HPDE6-E6E7 (cell line): ENCODE measurements around the gene ATP2B1.
A peak's percentile ranks its signal among the peaks of the same experiment; 100 is the strongest.
"Not testable (repeated sequence)": the region's sequence is repeated elsewhere in the genome, so short reads cannot be mapped to it uniquely, and the experiment has no call there.

Experiments used
- DNase-seq: peaks from one replicate; pipeline ENCODE4 v3.0.0; 2011; ENCODE audit warnings: missing footprints; ENCODE audit errors: extremely low spot score

Gene ATP2B1

GRCh38 chr12:89712706-89713105 is 4.1 kb upstream of the ATP2B1 start:
- no peak for DNase-seq

- DNase-seq: no peak
These were observed 2.5 kb upstream of the ATP2B1 start for GRCh38 chr12:89710873-89711750.

DNA sequence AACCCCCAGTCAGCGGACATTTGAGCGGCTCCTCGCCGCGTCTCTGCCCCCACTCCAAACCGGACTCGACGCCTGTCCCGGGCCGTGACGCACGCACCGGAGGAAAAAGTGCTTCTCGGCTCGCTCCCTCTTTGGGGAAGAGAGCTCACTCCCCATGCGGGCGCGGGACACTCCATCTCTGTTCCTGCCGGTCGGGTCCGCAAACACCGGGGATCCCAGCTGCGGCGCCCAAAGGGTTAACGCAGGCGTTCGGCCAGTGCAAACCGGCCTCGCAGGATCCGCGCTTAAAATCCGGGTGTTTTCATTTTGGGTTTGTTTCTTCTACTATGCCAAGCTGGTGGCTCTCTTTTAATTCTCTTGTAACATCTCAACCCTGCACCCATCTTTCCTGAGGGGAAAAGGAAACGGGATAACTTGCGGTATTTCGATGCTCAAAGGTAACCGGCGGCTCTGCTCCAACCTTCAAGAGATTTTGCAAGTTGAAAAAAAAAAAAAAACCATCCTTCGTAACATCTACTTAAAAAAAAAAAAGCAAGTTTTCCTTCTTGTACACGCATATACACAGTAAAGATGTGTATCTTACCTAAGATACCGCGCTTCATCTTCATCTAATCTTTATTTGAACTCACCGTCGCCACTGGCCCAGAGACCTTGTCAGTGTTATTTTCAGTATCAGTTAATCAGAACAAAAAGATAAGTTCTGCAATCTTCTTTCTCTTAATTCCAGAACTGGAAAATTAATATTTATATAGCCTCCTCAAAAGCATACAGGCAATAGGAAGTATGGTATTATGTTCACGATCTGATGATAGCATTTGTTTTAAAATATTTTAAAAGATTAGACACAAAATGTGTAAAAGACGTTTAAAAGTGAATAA is 1.6 kb upstream of the ATP2B1 start:
- peak; percentile 23 for DNase-seq

GRCh38 chr12:89709157-89709994 is 738 bp upstream of the ATP2B1 start:
- peak; percentile 96 for DNase-seq

DNA sequence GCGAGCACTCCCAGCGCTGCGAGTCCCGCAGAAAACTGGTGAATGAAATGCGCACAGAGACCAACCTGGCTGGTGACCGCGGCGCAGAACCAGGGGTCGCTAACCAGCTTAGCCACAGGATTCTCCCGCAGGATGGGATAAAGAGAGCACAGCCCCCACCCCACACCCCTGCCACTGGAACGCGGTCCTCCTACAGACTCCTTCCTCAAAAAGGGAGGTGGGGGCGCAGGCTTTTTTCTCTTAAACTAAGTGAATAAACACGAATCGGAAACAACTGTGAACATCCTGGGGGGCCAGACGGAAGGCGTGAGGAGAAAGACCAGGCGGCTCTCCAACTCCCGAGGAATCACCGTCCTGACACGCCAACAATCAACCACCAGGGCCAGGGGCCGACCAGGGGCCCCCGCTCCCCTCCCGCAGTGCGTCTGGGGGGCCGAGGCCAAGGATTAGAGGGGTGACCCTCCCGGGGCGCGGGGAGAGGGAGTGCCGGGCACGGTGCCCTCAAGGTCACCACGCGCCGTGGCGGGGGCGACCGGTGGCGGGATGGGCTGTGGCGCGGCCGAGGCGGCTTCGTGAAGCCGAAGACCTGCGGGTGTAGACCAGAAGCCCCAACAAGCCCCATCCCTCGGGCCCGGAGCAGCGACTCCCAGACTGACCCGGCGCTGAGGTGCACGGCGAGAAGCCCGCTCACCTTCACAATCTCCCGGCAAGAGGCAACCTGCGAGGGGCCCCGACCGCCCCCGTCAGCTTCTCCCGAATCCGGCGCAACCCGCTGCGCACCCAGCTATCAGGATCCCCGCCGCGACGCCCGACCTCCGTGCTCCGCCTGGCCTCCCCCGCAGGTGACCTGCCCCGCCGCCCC is 704 bp downstream of the ATP2B1 start:
- peak; percentile 11 for DNase-seq

DNA sequence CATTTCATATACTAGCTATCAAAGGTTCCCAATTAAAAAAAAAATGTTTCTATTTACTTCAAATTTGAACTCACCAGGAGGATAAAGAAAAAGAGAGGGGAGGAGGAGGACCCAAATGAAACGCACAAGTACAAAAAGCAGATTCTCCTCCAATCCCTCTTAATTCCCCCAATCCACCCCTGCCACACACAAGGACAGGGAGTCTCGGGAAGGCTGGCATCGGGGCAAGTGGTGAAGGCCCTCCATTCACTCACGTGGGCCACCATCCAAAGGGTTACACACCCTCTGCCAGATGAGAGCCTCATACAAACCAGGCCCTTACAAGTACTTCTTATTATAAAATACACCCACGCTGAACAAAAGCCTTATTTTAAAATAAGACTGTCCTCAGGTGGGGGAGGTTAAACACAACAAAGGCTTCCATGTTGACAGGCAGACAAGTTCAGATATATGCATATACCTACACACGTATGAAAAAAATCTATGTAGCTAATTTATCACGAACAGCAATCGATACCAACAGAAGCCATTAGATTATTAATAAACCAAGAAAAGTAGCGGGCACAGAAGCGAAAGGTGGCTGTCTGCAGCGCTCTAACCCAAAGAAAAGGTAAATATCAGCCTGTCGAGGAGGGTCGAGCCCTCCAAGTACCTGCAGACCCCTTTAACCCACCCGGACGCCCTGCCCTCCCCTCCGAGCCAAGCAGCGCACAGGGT is 1.5 kb downstream of the ATP2B1 start:
- peak; percentile 6 for DNase-seq

DNA sequence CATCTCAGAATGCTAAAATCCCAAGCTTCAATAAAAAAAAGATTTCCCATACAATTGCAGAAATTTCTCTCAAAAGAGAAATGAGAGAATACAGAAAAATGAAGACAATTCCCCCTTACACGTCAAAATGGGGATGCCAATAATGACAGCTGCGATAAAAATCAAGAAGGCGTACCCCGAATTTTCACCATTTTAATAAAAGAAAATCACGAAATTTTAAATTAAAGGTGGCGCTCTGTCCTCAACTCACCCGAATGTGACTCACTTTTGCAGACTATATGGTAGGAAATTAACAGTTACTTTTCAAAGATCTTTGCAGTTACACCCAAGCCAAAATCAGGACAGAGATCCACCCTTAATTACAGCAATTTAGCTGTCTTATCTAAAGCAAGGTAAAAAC is 2.1 kb downstream of the ATP2B1 start:
- DNase-seq: no peak

GRCh38 chr12:89704457-89704856 is 4.2 kb downstream of the ATP2B1 start:
- no peak for DNase-seq

DNA sequence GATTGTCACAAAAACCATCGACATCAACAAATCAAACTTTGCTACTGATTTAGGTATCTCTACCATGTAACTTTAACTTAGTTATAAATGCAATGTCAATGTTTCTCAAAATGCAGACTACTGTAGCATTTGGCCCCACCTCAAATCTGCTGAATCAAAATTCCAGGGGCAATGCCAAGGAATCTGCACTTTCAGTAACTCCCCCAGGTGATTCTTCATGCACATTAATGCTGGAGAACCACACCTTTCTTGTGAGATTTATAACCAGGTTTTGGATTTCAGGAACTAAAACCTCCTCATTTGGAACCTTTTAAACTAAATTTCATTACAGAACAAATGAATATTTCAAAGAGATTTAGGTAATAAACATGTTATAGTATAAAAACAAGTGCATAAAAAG is 4.9 kb downstream of the ATP2B1 start:
- DNase-seq: no peak

- no peak for DNase-seq
These were observed 6.1 kb downstream of the ATP2B1 start for GRCh38 chr12:89702503-89702902.

- no peak for DNase-seq
These were observed 6.9 kb downstream of the ATP2B1 start for GRCh38 chr12:89701606-89702206.

- no peak for DNase-seq
These were observed 8.3 kb downstream of the ATP2B1 start for GRCh38 chr12:89700191-89700810.

DNA sequence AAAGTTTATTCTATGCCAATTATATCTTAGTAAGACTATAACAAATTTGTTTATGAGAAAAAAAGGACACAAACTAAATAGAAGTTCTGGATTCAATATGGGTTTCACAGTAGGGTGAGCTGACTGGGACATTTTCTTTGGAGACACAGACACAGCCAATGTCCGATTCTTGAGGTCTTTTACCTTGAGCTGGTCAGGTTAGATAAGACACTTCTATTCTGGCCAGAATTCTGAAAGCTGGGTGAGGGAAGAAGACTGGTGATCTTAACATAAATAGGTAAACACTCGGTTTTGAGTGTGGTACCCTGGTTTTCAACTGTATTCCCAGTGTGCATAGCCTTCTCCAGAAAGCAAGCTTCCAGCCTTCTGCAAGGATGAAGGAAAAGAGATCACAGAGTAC is 10.0 kb downstream of the ATP2B1 start:
- no peak for DNase-seq

GRCh38 chr12:89697728-89698127 is 10.9 kb downstream of the ATP2B1 start:
- not testable (repeated sequence) for DNase-seq

DNA sequence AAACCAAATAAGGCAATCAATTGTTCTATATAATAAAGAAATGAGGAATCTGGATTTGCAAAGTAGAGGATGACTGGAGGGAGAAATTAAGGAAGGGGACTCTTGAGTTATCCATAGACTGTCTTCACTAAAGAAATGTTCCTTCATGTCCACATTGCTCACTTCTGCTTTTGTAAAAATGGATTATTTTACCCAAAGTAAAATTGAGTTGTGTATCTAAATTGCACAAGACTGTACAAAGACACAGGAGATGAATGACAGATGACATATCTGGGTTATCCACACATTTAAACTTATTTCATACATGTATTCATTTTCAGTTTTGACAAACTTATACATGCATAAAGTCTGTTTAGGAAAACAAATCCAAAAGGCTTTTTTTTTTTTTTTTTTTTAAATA is 11.3 kb downstream of the ATP2B1 start:
- no peak for DNase-seq

- no peak for DNase-seq
These were observed 12.8 kb downstream of the ATP2B1 start for GRCh38 chr12:89695830-89696229.

DNA sequence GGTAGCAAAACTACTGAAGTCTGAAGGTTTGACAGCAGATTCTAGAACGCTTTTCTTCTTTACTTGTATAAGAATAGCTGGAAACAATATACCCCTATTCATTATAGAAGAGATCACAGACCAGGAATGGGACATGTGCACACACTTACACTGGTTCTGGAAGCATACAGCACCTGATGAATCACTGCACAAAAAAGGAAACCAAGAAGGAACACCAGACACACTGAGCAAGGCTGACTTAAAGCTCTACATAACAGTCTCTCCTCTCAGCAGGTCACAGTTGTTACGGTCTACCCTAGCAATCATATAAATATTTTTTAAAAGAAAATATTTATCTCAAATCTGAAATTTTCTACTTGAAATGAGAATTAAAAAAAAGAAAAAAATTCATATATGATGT is 13.5 kb downstream of the ATP2B1 start:
- no peak for DNase-seq

GRCh38 chr12:89694542-89694941 is 14.1 kb downstream of the ATP2B1 start:
- DNase-seq: no peak

- no peak for DNase-seq
These were observed 14.9 kb downstream of the ATP2B1 start for GRCh38 chr12:89693639-89694202.
